BLaER1 (cell line): ENCODE measurements around the gene LGALS3.

Experiments used
- H3K27ac ChIP-seq: shearing (Covaris generic); formaldehyde crosslinking; 2 replicates; pipeline ENCODE4 v1.8.1; 2022
- H3K27me3 ChIP-seq: shearing (Covaris generic); formaldehyde crosslinking; 2 replicates; pipeline ENCODE4 v1.8.1; 2022
- H3K36me3 ChIP-seq: shearing (Covaris generic); formaldehyde crosslinking; 2 replicates; pipeline ENCODE4 v1.8.1; 2022
- H3K4me1 ChIP-seq: shearing (Covaris generic); formaldehyde crosslinking; 2 replicates; pipeline ENCODE4 v1.8.1; 2022
- H3K4me2 ChIP-seq: shearing (Covaris generic); formaldehyde crosslinking; 2 replicates; pipeline ENCODE4 v1.8.1; 2022
- H3K4me3 ChIP-seq: shearing (Covaris generic); formaldehyde crosslinking; 2 replicates; pipeline ENCODE4 v1.8.1; 2022
- H3K9ac ChIP-seq: shearing (Covaris generic); formaldehyde crosslinking; 2 replicates; pipeline ENCODE4 v1.8.1; 2022
- H3K9me3 ChIP-seq: shearing (Covaris generic); formaldehyde crosslinking; 2 replicates; pipeline ENCODE4 v1.8.1; 2022
- H4K20me1 ChIP-seq: shearing (Covaris generic); formaldehyde crosslinking; 2 replicates; pipeline ENCODE4 v1.8.1; 2022
- Cebpa-rat ChIP-seq: shearing (Covaris generic); IDR thresholded peaks from 2 replicates; pipeline ENCODE4 v1.8.1; 2022

Gene LGALS3

GRCh38 chr14:55141825-55142224, 12.8 kb downstream of the LGALS3 start:
- Histone ChIP-seq H3K27ac (no peak overlapping the region), H3K9me3 (no peaks in the 10 kb centered on the region), H3K27me3 (no peaks in the 10 kb centered on the region), H3K4me2 (no peak overlapping the region), H3K36me3 (peaks cover 78% of the 10 kb centered on the region), H3K9ac (no peak overlapping the region), H3K4me1 (no peaks in the 10 kb centered on the region), H4K20me1 (no peaks in the 10 kb centered on the region), H3K4me3 (no peak overlapping the region)
- TF ChIP-seq Cebpa-rat = no peak

GRCh38 chr14:55142466-55142865, 13.4 kb downstream of the LGALS3 start:
- Histone ChIP-seq H3K36me3 (peaks cover 81% of the 10 kb centered on the region), H3K27me3 (no peaks in the 10 kb centered on the region), H3K9me3 (no peaks in the 10 kb centered on the region), H3K4me3 (no peak overlapping the region), H3K27ac (no peak overlapping the region), H3K4me2 (no peak overlapping the region), H4K20me1 (no peaks in the 10 kb centered on the region), H3K4me1 (no peaks in the 10 kb centered on the region), H3K9ac (no peak overlapping the region)
- TF ChIP-seq Cebpa-rat = no peak

GRCh38 chr14:55146425-55146824, 17.4 kb downstream of the LGALS3 start:
- peaks cover 91% of the 10 kb centered on the region for H3K36me3 ChIP-seq
- H3K4me3 ChIP-seq = no peak overlapping the region
- H3K9ac ChIP-seq = no peak overlapping the region
- H3K4me1 ChIP-seq = no peaks in the 10 kb centered on the region
- H3K27ac ChIP-seq = no peak overlapping the region
- no peaks in the 10 kb centered on the region for H4K20me1 ChIP-seq
- H3K4me2 ChIP-seq = no peak overlapping the region
- no peaks in the 10 kb centered on the region for H3K27me3 ChIP-seq
- H3K9me3 ChIP-seq = no peaks in the 10 kb centered on the region
- no peak for TF ChIP-seq Cebpa-rat

GRCh38 chr14:55151601-55152000, 22.5 kb downstream of the LGALS3 start:
- no peaks in the 10 kb centered on the region for H3K9me3 ChIP-seq
- H3K27me3 ChIP-seq = no peaks in the 10 kb centered on the region
- no peak overlapping the region for H3K27ac ChIP-seq
- peaks cover 97% of the 10 kb centered on the region for H3K36me3 ChIP-seq
- H4K20me1 ChIP-seq = no peaks in the 10 kb centered on the region
- H3K4me3 ChIP-seq = no peak overlapping the region
- no peak for TF ChIP-seq Cebpa-rat
- no peaks in the 10 kb centered on the region for H3K4me1 ChIP-seq
- no peak overlapping the region for H3K4me2 ChIP-seq
- H3K9ac ChIP-seq = no peak overlapping the region

GRCh38 chr14:55152052-55152753, 23.2 kb downstream of the LGALS3 start:
- H3K4me1 ChIP-seq = no peaks in the 10 kb centered on the region
- no peak overlapping the region for H3K4me3 ChIP-seq
- H3K4me2 ChIP-seq = no peak overlapping the region
- H4K20me1 ChIP-seq = no peaks in the 10 kb centered on the region
- TF ChIP-seq Cebpa-rat = no peak
- H3K27me3 ChIP-seq = no peaks in the 10 kb centered on the region
- no peak overlapping the region for H3K27ac ChIP-seq
- no peak overlapping the region for H3K9ac ChIP-seq
- H3K36me3 ChIP-seq = peaks cover 97% of the 10 kb centered on the region
- no peaks in the 10 kb centered on the region for H3K9me3 ChIP-seq

- Histone ChIP-seq H4K20me1 (no peaks in the 10 kb centered on the region), H3K4me2 (no peak overlapping the region), H3K27ac (no peak overlapping the region), H3K4me3 (no peak overlapping the region), H3K9me3 (no peaks in the 10 kb centered on the region), H3K4me1 (no peaks in the 10 kb centered on the region), H3K36me3 (peaks cover 95% of the 10 kb centered on the region), H3K27me3 (no peaks in the 10 kb centered on the region), H3K9ac (no peak overlapping the region)
- TF ChIP-seq Cebpa-rat = no peak
Observed at GRCh38 chr14:55153951-55154350, 24.9 kb downstream of the LGALS3 start.

GRCh38 chr14:55157080-55157479, 28.0 kb downstream of the LGALS3 start:
- Histone ChIP-seq H4K20me1 (no peaks in the 10 kb centered on the region), H3K36me3 (peaks cover 92% of the 10 kb centered on the region), H3K4me2 (no peak overlapping the region), H3K9me3 (no peaks in the 10 kb centered on the region), H3K27ac (no peak overlapping the region), H3K4me1 (no peaks in the 10 kb centered on the region), H3K9ac (no peak overlapping the region), H3K27me3 (no peaks in the 10 kb centered on the region), H3K4me3 (no peak overlapping the region)
- TF ChIP-seq Cebpa-rat = no peak

- TF ChIP-seq Cebpa-rat = no peak
- H3K9me3 ChIP-seq = no peaks in the 10 kb centered on the region
- H3K4me1 ChIP-seq = no peaks in the 10 kb centered on the region
- H3K9ac ChIP-seq = no peak overlapping the region
- H3K36me3 ChIP-seq = peaks cover 87% of the 10 kb centered on the region
- no peak overlapping the region for H3K4me2 ChIP-seq
- H3K27me3 ChIP-seq = no peaks in the 10 kb centered on the region
- H3K27ac ChIP-seq = no peak overlapping the region
- no peak overlapping the region for H3K4me3 ChIP-seq
- no peaks in the 10 kb centered on the region for H4K20me1 ChIP-seq
Observed at GRCh38 chr14:55158412-55158811, 29.4 kb downstream of the LGALS3 start.

- Histone ChIP-seq H3K4me1 (no peaks in the 10 kb centered on the region), H3K4me2 (no peak overlapping the region), H3K27me3 (no peaks in the 10 kb centered on the region), H3K4me3 (no peak overlapping the region), H3K36me3 (peaks cover 85% of the 10 kb centered on the region), H3K9me3 (no peaks in the 10 kb centered on the region), H3K9ac (no peak overlapping the region), H3K27ac (no peak overlapping the region), H4K20me1 (no peaks in the 10 kb centered on the region)
- no peak for TF ChIP-seq Cebpa-rat
Observed at GRCh38 chr14:55160989-55161388, 31.9 kb downstream of the LGALS3 start.

GRCh38 chr14:55170526-55170925, 41.5 kb downstream of the LGALS3 start:
- H3K36me3 ChIP-seq = peaks cover 93% of the 10 kb centered on the region
- no peak overlapping the region for H3K4me3 ChIP-seq
- H3K4me2 ChIP-seq = no peak overlapping the region
- TF ChIP-seq Cebpa-rat = no peak
- no peaks in the 10 kb centered on the region for H4K20me1 ChIP-seq
- H3K4me1 ChIP-seq = no peaks in the 10 kb centered on the region
- H3K27me3 ChIP-seq = no peaks in the 10 kb centered on the region
- no peak overlapping the region for H3K27ac ChIP-seq
- no peak overlapping the region for H3K9ac ChIP-seq
- no peaks in the 10 kb centered on the region for H3K9me3 ChIP-seq

GRCh38 chr14:55180006-55180405, 51.0 kb downstream of the LGALS3 start:
- H3K27ac ChIP-seq = peak overlapping the region; percentile 61; the same call in 1 of the 2 replicates
- H3K27me3 ChIP-seq = no peaks in the 10 kb centered on the region
- H3K4me2 ChIP-seq = peak overlapping the region; percentile 75

More at GRCh38 chr14:55180006-55180405, 51.0 kb downstream of the LGALS3 start:
- no peaks in the 10 kb centered on the region for H4K20me1 ChIP-seq
- H3K9me3 ChIP-seq = no peaks in the 10 kb centered on the region
- no peak overlapping the region for H3K4me3 ChIP-seq
- H3K9ac ChIP-seq = no peak overlapping the region; the same call in 1 of the 2 replicates
- H3K4me1 ChIP-seq = peaks cover 52% of the 10 kb centered on the region
- H3K36me3 ChIP-seq = peaks cover 92% of the 10 kb centered on the region
- no peak for TF ChIP-seq Cebpa-rat
